Panc1 (cell line): Measurements from ENCODE around the gene ADAR. TPM values are rescaled to one million over a fixed set of nuclear protein-coding genes. Genes with fewer than 3 reads are reported as not detected.
A peak's percentile ranks its signal among the peaks of the same experiment; 100 is the strongest.

ENCODE experiments used
- ATAC-seq: fragments of 200-7000 bp; cut with Tn5 transposase; 2 replicates; pipeline ENCODE4 v1.9.1; 2020; ENCODE audit warnings: mild to moderate bottlenecking, moderate library complexity
- BruUV-seq: library from RNA; stranded (reverse); fragments of 400-500 nt; replicated peaks from 2 replicates; lab custom pipeline; 2021; lab: Mats Ljungman, UMichigan
- CTCF ChIA-PET: fragments of 300-600 bp; sonication (Branson Sonifier 250); formaldehyde crosslinking; loops from one replicate; lab custom pipeline; 2022; ENCODE audit warnings: antibody characterized with exemption; lab: Charles Lee
- POLR2A ChIA-PET: fragments of 300-600 bp; sonication (Branson Sonifier 250); formaldehyde crosslinking; loops from one replicate; lab custom pipeline; 2022; ENCODE audit warnings: antibody characterized with exemption; lab: Charles Lee
- DNase-seq: peaks from one replicate; pipeline ENCODE4 v3.0.0-alpha.2; 2010; ENCODE audit warnings: low read depth, low spot score
- H3K27ac ChIP-seq: 2 replicates; pipeline ENCODE4 v1.5.1; 2011; ENCODE audit warnings: mild to moderate bottlenecking, low read length, inconsistent platforms
- H3K27me3 ChIP-seq: fragments of 200-500 bp; sonication (Bioruptor generic); 2 replicates; pipeline ENCODE4 v1.6.0; 2014; ENCODE audit warnings: low read length, inconsistent platforms; ENCODE audit not compliant: control insufficient read depth, insufficient read depth
- H3K36me3 ChIP-seq: fragments of 200-500 bp; sonication (Bioruptor generic); 2 replicates; pipeline ENCODE4 v1.5.1; 2014; ENCODE audit warnings: inconsistent platforms, mild to moderate bottlenecking, low read length, moderate library complexity; ENCODE audit not compliant: control insufficient read depth, insufficient read depth
- H3K4me1 ChIP-seq: 2 replicates; pipeline ENCODE4 v1.5.1; 2011; ENCODE audit warnings: inconsistent platforms, mild to moderate bottlenecking, low read length, moderate library complexity; ENCODE audit not compliant: control insufficient read depth, insufficient read depth
- H3K4me3 ChIP-seq, 2 experiments: 2 replicates each; pipeline ENCODE4 v1.5.1; 2011 to 2012; ENCODE audit warnings: low read depth in 2 of 2, low read length in 2 of 2, mild to moderate bottlenecking in 2 of 2, inconsistent platforms in 1 of 2, moderate library complexity in 1 of 2
- H3K9me3 ChIP-seq: fragments of 200-500 bp; sonication (Bioruptor generic); 2 replicates; pipeline ENCODE4 v1.5.1; 2014; ENCODE audit warnings: low read depth, mild to moderate bottlenecking, inconsistent platforms, low read length, moderate library complexity; ENCODE audit not compliant: control insufficient read depth, insufficient read depth
- CTCF ChIP-seq: fragments of 450-650 bp; IDR thresholded peaks from 2 replicates; pipeline ENCODE4 v1.5.1; 2017; ENCODE audit warnings: mild to moderate bottlenecking
- POLR2AphosphoS5 ChIP-seq: IDR thresholded peaks from 2 replicates; pipeline ENCODE4 v1.6.1; 2012; ENCODE audit warnings: mild to moderate bottlenecking, low read depth, low read length, moderate library complexity
- REST ChIP-seq, 2 experiments: IDR thresholded peaks; 2 replicates each; pipeline ENCODE4 v1.6.1; 2011 to 2012; ENCODE audit warnings: low read depth in 2 of 2, control low read depth in 1 of 2, low read length in 1 of 2, mild to moderate bottlenecking in 1 of 2, moderate library complexity in 1 of 2; ENCODE audit not compliant: insufficient read depth in 1 of 2
- SIN3A ChIP-seq: IDR thresholded peaks from 2 replicates; pipeline ENCODE4 v1.6.1; 2012; ENCODE audit warnings: low read depth, mild to moderate bottlenecking, low read length, moderate library complexity, borderline replicate concordance; ENCODE audit not compliant: insufficient read depth
- TCF7L2 ChIP-seq: IDR thresholded peaks from 2 replicates; pipeline ENCODE4 v1.6.1; 2011; ENCODE audit warnings: mild to moderate bottlenecking, low read depth, low read length, inconsistent platforms
- in situ Hi-C: cut with HindIII; loops from 2 replicates; pipeline ENCODE4 v1.10.0; 2016; ENCODE audit warnings: low sequenced_read_pairs, low pct_unique_long_range_greater_than_20kb
- intact Hi-C: fragments of 100-400 bp; cut with micrococcal nuclease; formaldehyde crosslinking; loops from one replicate; pipeline ENCODE4 v1.10.0; 2022; ENCODE audit not compliant: unreplicated experiment
- total RNA-seq: library from RNA; stranded (reverse); gene quantifications from one replicate; pipeline ENCODE4 v1.2.1, GENCODE V29; 2021; ENCODE audit not compliant: unreplicated experiment

Gene ADAR
- total RNA-seq, 1 experiment from 2014 or later = 136 TPM

GRCh38 chr1:154615411-154615810, 7.4 kb upstream of the ADAR start:
- in situ Hi-C loops = no loop called here
- H3K9me3 ChIP-seq = no peaks in the 10 kb centered on the region
- DNase-seq (no peak), ATAC-seq (no peak)
- peaks cover 15% of the 10 kb centered on the region for H3K4me1 ChIP-seq
- intact Hi-C loops = no loop called here
- no peak overlapping the region for H3K27ac ChIP-seq
- BruUV-seq = no TSS peak
- no peak overlapping the region for H3K4me3 ChIP-seq
- TF ChIP-seq SIN3A (no peak), TCF7L2 (no peak), CTCF (no peak), POLR2AphosphoS5 (no peak), REST (IDR thresholded peaks at IDR 0.05; ENCODE audit: insufficient read depth in 1 of 2, low read depth in 2 of 2, low read length in 1 of 2) (no peak)
- CTCF ChIA-PET = no interaction called here
- H3K27me3 ChIP-seq = no peaks in the 10 kb centered on the region
- no peaks in the 10 kb centered on the region for H3K36me3 ChIP-seq
- POLR2A ChIA-PET = no interaction called here

GRCh38 chr1:154614901-154615300, 6.9 kb upstream of the ADAR start:
- TF ChIP-seq CTCF (peak; percentile 41), TCF7L2 (no peak)
- CTCF ChIA-PET = no interaction called here
- Histone ChIP-seq H3K4me3 (no peak overlapping the region), H3K27ac (no peak overlapping the region), H3K36me3 (no peaks in the 10 kb centered on the region), H3K27me3 (no peaks in the 10 kb centered on the region), H3K4me1 (peaks cover 17% of the 10 kb centered on the region), H3K9me3 (no peaks in the 10 kb centered on the region)
- intact Hi-C loops = no loop called here
- no peak for ATAC-seq
- POLR2A ChIA-PET = no interaction called here
- BruUV-seq = no TSS peak
- in situ Hi-C loops = no loop called here
- DNase-seq = no peak
